ENCODE data around the gene PAX5.

GRCh38 chr9:37060833-37061232 lies 26.8 kb upstream of the PAX5 start:
- TF ChIP-seq CTCF (IDR thresholded peaks at IDR 0.05) (no peak), RELA (CRISPR knock-in tag; IDR thresholded peaks at IDR 0.05; ENCODE audit: borderline replicate concordance) (no peak), ZSCAN18 (CRISPR knock-in tag; IDR thresholded peaks at IDR 0.05) (no peak), MAX (CRISPR knock-in tag; IDR thresholded peaks at IDR 0.05) (no peak), ELF4 (CRISPR knock-in tag; IDR thresholded peaks at IDR 0.05; ENCODE audit: low read depth) (no peak), CREB1 (CRISPR knock-in tag; IDR thresholded peaks at IDR 0.05) (no peak), IRF1 (CRISPR knock-in tag; IDR thresholded peaks at IDR 0.05) (no peak), AFF4 (CRISPR knock-in tag; IDR thresholded peaks at IDR 0.05; ENCODE audit: borderline replicate concordance) (no peak), JUN (CRISPR knock-in tag; IDR thresholded peaks at IDR 0.05) (no peak), HMGXB4 (CRISPR knock-in tag; IDR thresholded peaks at IDR 0.05) (no peak), SP1 (CRISPR knock-in tag; conservative IDR thresholded peaks at IDR 0.05) (no peak), MLX (CRISPR knock-in tag; IDR thresholded peaks at IDR 0.05) (no peak), ATF6 (CRISPR knock-in tag; IDR thresholded peaks at IDR 0.05) (no peak)

All from WTC11 (cell line).